K562 (cell line): ENCODE data around the gene RREB1. TPM values are rescaled to one million over a fixed set of nuclear protein-coding genes. Genes with fewer than 3 reads are reported as not detected.

Source experiments
- ARID1B ChIP-seq: fragments of 450-650 bp; IDR thresholded peaks from 2 replicates; pipeline ENCODE4 v1.6.1; 2016; ENCODE audit warnings: antibody characterized with exemption, mild to moderate bottlenecking, inconsistent platforms
- BRD9 ChIP-seq: fragments of 450-650 bp; IDR thresholded peaks from 2 replicates; pipeline ENCODE4 v1.6.1; 2018; ENCODE audit warnings: low read depth; ENCODE audit not compliant: partially characterized antibody
- CBX8 ChIP-seq: fragments of 200-600 bp; sonication (generic); IDR thresholded peaks from 2 replicates; pipeline ENCODE4 v1.6.1; 2012; ENCODE audit warnings: borderline replicate concordance, mixed run types, low read depth, mild to moderate bottlenecking, moderate library complexity, mixed read lengths, low read length, control low read depth, inconsistent platforms; ENCODE audit not compliant: poor library complexity, severe bottlenecking; ENCODE audit errors: extremely low read depth
- CEBPB ChIP-seq: fragments of 450-650 bp; IDR thresholded peaks from 2 replicates; pipeline ENCODE4 v1.6.1; 2016; ENCODE audit warnings: missing genetic modification characterization, missing compliant biosample characterization
- ESRRA ChIP-seq: fragments of 450-650 bp; IDR thresholded peaks from 2 replicates; pipeline ENCODE4 v1.6.1; 2014; ENCODE audit warnings: low read depth, mild to moderate bottlenecking, moderate library complexity, borderline replicate concordance
- ETS2 ChIP-seq: IDR thresholded peaks from 2 replicates; pipeline ENCODE4 v1.6.1; 2016; ENCODE audit warnings: borderline replicate concordance, missing genetic modification characterization, mild to moderate bottlenecking, moderate library complexity, missing compliant biosample characterization; ENCODE audit not compliant: poor library complexity, severe bottlenecking
- HDAC3 ChIP-seq: fragments of 450-650 bp; IDR thresholded peaks from 2 replicates; pipeline ENCODE4 v1.6.1; 2018; ENCODE audit warnings: borderline replicate concordance, mild to moderate bottlenecking, moderate library complexity; ENCODE audit not compliant: partially characterized antibody
- ILF3 ChIP-seq: fragments of 450-650 bp; IDR thresholded peaks from 2 replicates; pipeline ENCODE4 v1.6.1; 2018; ENCODE audit warnings: antibody characterized with exemption, mild to moderate bottlenecking, moderate library complexity, borderline replicate concordance
- ILK ChIP-seq: fragments of 450-650 bp; IDR thresholded peaks from 2 replicates; pipeline ENCODE4 v1.6.1; 2016; ENCODE audit warnings: missing genetic modification characterization, low read depth, mild to moderate bottlenecking, missing compliant biosample characterization, moderate library complexity, borderline replicate concordance
- IRF9 ChIP-seq: fragments of 450-650 bp; IDR thresholded peaks from 2 replicates; pipeline ENCODE4 v1.6.1; 2016; ENCODE audit warnings: missing biosample characterization, missing genetic modification characterization
- MLLT1 ChIP-seq, 2 experiments: fragments of 450-650 bp; IDR thresholded peaks; 2 replicates each; pipeline ENCODE4 v1.6.1; 2016
- MXI1 ChIP-seq: IDR thresholded peaks from 2 replicates; pipeline ENCODE4 v1.6.1; 2011; ENCODE audit warnings: low read depth, mild to moderate bottlenecking, improper control_type of control experiment, low read length
- OTX1 ChIP-seq: fragments of 450-650 bp; formaldehyde crosslinking; IDR thresholded peaks from 2 replicates; pipeline ENCODE4 v1.4.0; 2022; ENCODE audit warnings: mild to moderate bottlenecking
- PTBP1 ChIP-seq: fragments of 200-400 bp; formaldehyde crosslinking; IDR thresholded peaks from 2 replicates; pipeline ENCODE4 v1.6.1; 2017; ENCODE audit warnings: low read depth, low read length
- SLC30A9 ChIP-seq: fragments of 250-450 bp; sonication (Bioruptor Pico); IDR thresholded peaks from 2 replicates; pipeline ENCODE4 v1.8.0; 2022; ENCODE audit warnings: mild to moderate bottlenecking, moderate library complexity
- SMARCA4 ChIP-seq: fragments of 450-650 bp; IDR thresholded peaks from 2 replicates; pipeline ENCODE4 v1.6.1; 2016
- TEAD2 ChIP-seq: fragments of 450-650 bp; IDR thresholded peaks from 2 replicates; pipeline ENCODE4 v1.6.1; 2016; ENCODE audit warnings: missing genetic modification characterization, control low read depth, missing compliant biosample characterization
- TRIM24 ChIP-seq, 2 experiments: fragments of 450-650 bp; IDR thresholded peaks; 2 replicates each; pipeline ENCODE4 v1.6.1; 2016
- ZNF518B ChIP-seq: fragments of 250-450 bp; sonication (Bioruptor Pico); IDR thresholded peaks from 2 replicates; pipeline ENCODE4 v1.5.0; 2021; ENCODE audit warnings: mild to moderate bottlenecking, moderate library complexity
- polyA plus RNA-seq, 8 experiments: library from polyadenylated mRNA; depleted of rRNA in 4 of 8; stranded (reverse) in 5 of 8; unstranded in 3 of 8; fragments of >200 nt; fragmentation: Nextera tagmentation in 2 of 8; fragmentation: Illumina TruSeq in 1 of 8; extraction: Ambion mirVana in 2 of 8; extraction: Trizol in 1 of 8; gene quantifications; 2 replicates each; pipeline versions ENCODE4 v1.2.1 to v1.2.3, GENCODE V29; 2011 to 2014; ENCODE audit warnings: inconsistent platforms in 1 of 8, missing spikeins in 1 of 8
- total RNA-seq, 7 experiments: library from RNA; depleted of rRNA in 6 of 7; stranded (reverse); fragments of >200 nt in 6 of 7; fragmentation: Illumina TruSeq in 2 of 7; extraction: Trizol in 2 of 7; gene quantifications; 2 replicates each; pipeline versions ENCODE4 v1.2.1 to v1.2.3, GENCODE V29; 2011 to 2021; ENCODE audit warnings: low replicate concordance in 1 of 7
- TF ChIP-seq, protein P1 (sequence below): fragments of 450-650 bp; formaldehyde crosslinking; IDR thresholded peaks from 2 replicates; pipeline ENCODE4 v1.4.0; 2020; ENCODE audit warnings: mild to moderate bottlenecking, moderate library complexity

The RREB1 gene
- total and polyA plus RNA-seq, 9 of the 15 experiments (the other 6 are each of a cell fraction or from before 2014, with no cell fraction given), result 3.3 to 64.2 (median 19.3) TPM

- TF ChIP-seq, protein P1, sequence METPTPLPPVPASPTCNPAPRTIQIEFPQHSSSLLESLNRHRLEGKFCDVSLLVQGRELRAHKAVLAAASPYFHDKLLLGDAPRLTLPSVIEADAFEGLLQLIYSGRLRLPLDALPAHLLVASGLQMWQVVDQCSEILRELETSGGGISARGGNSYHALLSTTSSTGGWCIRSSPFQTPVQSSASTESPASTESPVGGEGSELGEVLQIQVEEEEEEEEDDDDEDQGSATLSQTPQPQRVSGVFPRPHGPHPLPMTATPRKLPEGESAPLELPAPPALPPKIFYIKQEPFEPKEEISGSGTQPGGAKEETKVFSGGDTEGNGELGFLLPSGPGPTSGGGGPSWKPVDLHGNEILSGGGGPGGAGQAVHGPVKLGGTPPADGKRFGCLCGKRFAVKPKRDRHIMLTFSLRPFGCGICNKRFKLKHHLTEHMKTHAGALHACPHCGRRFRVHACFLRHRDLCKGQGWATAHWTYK (CRISPR knock-in tag), result no peak
- TF ChIP-seq ARID1B (peak; percentile 6; the same call in 1 of the 2 replicates), ILF3 (no peak), MLLT1 (IDR thresholded peaks at IDR 0.05) (peak; percentile 62 to 84; a peak in 3 of 4 replicates), ESRRA (no peak; the same call in 1 of the 2 replicates), ZNF518B (no peak), MXI1 (0 out of 2 replicates have a peak, but pooled peaks have one; percentile 10), ILK (tag) (no peak), CBX8 (no peak), CEBPB (tag) (peak; percentile 54; the same call in 1 of the 2 replicates), BRD9 (peak; percentile 45), OTX1 (CRISPR knock-in tag) (no peak), IRF9 (no peak), SLC30A9 (no peak), HDAC3 (no peak), ETS2 (tag) (no peak), PTBP1 (no peak), TEAD2 (peak; percentile 13; the same call in 1 of the 2 replicates), TRIM24 (IDR thresholded peaks at IDR 0.05) (no peak), SMARCA4 (peak; percentile 14; the same call in 1 of the 2 replicates)
Measured at GRCh38 chr6:7200598-7201443, 93.1 kb downstream of the RREB1 start (continued).
